Stomach smooth muscle (tissue), 2 donors: ENCODE data around the gene ERC1.
"Not testable (repeated sequence)": the region's sequence is repeated elsewhere in the genome, so short reads cannot be mapped to it uniquely, and the experiment has no call there.

Experiments used
- H3K27ac ChIP-seq: one replicate; pipeline ENCODE4 v1.7.0; 2013; ENCODE audit warnings: mild to moderate bottlenecking, low read length, inconsistent platforms
- H3K27me3 ChIP-seq, 2 donors: one replicate each; pipeline ENCODE4 v1.7.0; 2013; ENCODE audit warnings: low read length in 2 of 2; ENCODE audit not compliant: insufficient read depth in 2 of 2, control insufficient read depth in 1 of 2
- H3K36me3 ChIP-seq, 2 donors: one replicate each; pipeline ENCODE4 v1.7.0; 2013; ENCODE audit warnings: low read length in 2 of 2; ENCODE audit not compliant: control insufficient read depth in 2 of 2, insufficient read depth in 2 of 2
- H3K4me1 ChIP-seq: one replicate; pipeline ENCODE4 v1.7.0; 2013; ENCODE audit warnings: low read length; ENCODE audit not compliant: control insufficient read depth, insufficient read depth
- H3K4me3 ChIP-seq, 2 donors: one replicate each; pipeline ENCODE4 v1.7.0; 2013; ENCODE audit warnings: low read length in 2 of 2
- H3K9ac ChIP-seq, 2 donors: one replicate each; pipeline ENCODE4 v1.7.0; 2013; ENCODE audit warnings: low read length in 2 of 2, mild to moderate bottlenecking in 1 of 2
- H3K9me3 ChIP-seq, 2 donors: one replicate each; pipeline ENCODE4 v1.7.0; 2013; ENCODE audit warnings: low read length in 2 of 2; ENCODE audit not compliant: control insufficient read depth in 2 of 2
- donor health status: healthy.
- donor health status: Pancreatic carcinoma.

The ERC1 gene

GRCh38 chr12:1078002-1078401 is 87.0 kb downstream of the ERC1 start:
- Histone ChIP-seq H3K36me3 (no peaks in the 10 kb centered on the region), H3K27ac (no peak overlapping the region), H3K9ac (no peak overlapping the region)

GRCh38 chr12:1080520-1081223 is 89.6 kb downstream of the ERC1 start:
- Histone ChIP-seq H3K27ac (no peak overlapping the region), H3K4me1 (peaks cover 4% of the 10 kb centered on the region), H3K36me3 (no peaks in the 10 kb centered on the region), H3K4me3 (no peak overlapping the region), H3K27me3 (no peaks in the 10 kb centered on the region), H3K9ac (no peak overlapping the region), H3K9me3 (no peaks in the 10 kb centered on the region)

More at GRCh38 chr12:1078002-1078401, 87.0 kb downstream of the ERC1 start:
- no peaks in the 10 kb centered on the region for H3K27me3 ChIP-seq
- no peak overlapping the region for H3K4me3 ChIP-seq
- H3K9me3 ChIP-seq, result no peaks in the 10 kb centered on the region
- H3K4me1 ChIP-seq, result peaks cover 2% of the 10 kb centered on the region

- H3K9ac ChIP-seq, result peak overlapping the region in 1 of 2 donors; percentile 38
- H3K27me3 ChIP-seq, result no peaks in the 10 kb centered on the region
- H3K9me3 ChIP-seq, result no peaks in the 10 kb centered on the region
- peak overlapping the region; percentile 63 for H3K27ac ChIP-seq
- peak overlapping the region in 1 of 2 donors; percentile 52 for H3K4me3 ChIP-seq
- H3K36me3 ChIP-seq, result no peaks in the 10 kb centered on the region
- H3K4me1 ChIP-seq, result peaks cover 4% of the 10 kb centered on the region
Observed at GRCh38 chr12:1083151-1083888, 92.3 kb downstream of the ERC1 start.

GRCh38 chr12:1083889-1084262 is 92.9 kb downstream of the ERC1 start:
- Histone ChIP-seq H3K4me3 (peak overlapping the region in 1 of 2 donors; percentile 52), H3K27me3 (no peaks in the 10 kb centered on the region), H3K9ac (no peak overlapping the region), H3K4me1 (peaks cover 4% of the 10 kb centered on the region), H3K9me3 (no peaks in the 10 kb centered on the region), H3K36me3 (no peaks in the 10 kb centered on the region), H3K27ac (peak overlapping the region; percentile 63)

- H3K9ac ChIP-seq, result no peak overlapping the region
- no peaks in the 10 kb centered on the region for H3K27me3 ChIP-seq
- H3K4me3 ChIP-seq, result no peak overlapping the region
Observed at GRCh38 chr12:1091350-1091749, 100.3 kb downstream of the ERC1 start.

GRCh38 chr12:1093166-1093751 is 102.2 kb downstream of the ERC1 start:
- no peaks in the 10 kb centered on the region for H3K27me3 ChIP-seq
- H3K9ac ChIP-seq, result no peak overlapping the region

More at GRCh38 chr12:1091350-1091749, 100.3 kb downstream of the ERC1 start:
- Histone ChIP-seq H3K9me3 (no peaks in the 10 kb centered on the region), H3K4me1 (no peaks in the 10 kb centered on the region), H3K36me3 (no peaks in the 10 kb centered on the region), H3K27ac (no peak overlapping the region)

GRCh38 chr12:1094714-1095113 is 103.7 kb downstream of the ERC1 start:
- no peaks in the 10 kb centered on the region for H3K27me3 ChIP-seq
- H3K9me3 ChIP-seq, result no peaks in the 10 kb centered on the region
- no peak overlapping the region for H3K9ac ChIP-seq
- no peak overlapping the region for H3K27ac ChIP-seq
- H3K4me3 ChIP-seq, result no peak overlapping the region
- H3K4me1 ChIP-seq, result no peaks in the 10 kb centered on the region
- H3K36me3 ChIP-seq, result no peaks in the 10 kb centered on the region

More at GRCh38 chr12:1093166-1093751, 102.2 kb downstream of the ERC1 start:
- no peaks in the 10 kb centered on the region for H3K9me3 ChIP-seq
- H3K4me1 ChIP-seq, result no peaks in the 10 kb centered on the region
- H3K36me3 ChIP-seq, result no peaks in the 10 kb centered on the region
- no peak overlapping the region for H3K4me3 ChIP-seq
- no peak overlapping the region for H3K27ac ChIP-seq

- Histone ChIP-seq H3K27ac (no peak overlapping the region), H3K9me3 (no peaks in the 10 kb centered on the region), H3K4me1 (no peaks in the 10 kb centered on the region), H3K36me3 (no peaks in the 10 kb centered on the region), H3K4me3 (no peak overlapping the region), H3K27me3 (no peaks in the 10 kb centered on the region), H3K9ac (no peak overlapping the region)
Observed at GRCh38 chr12:1099158-1099557, 108.1 kb downstream of the ERC1 start.

- not testable (repeated sequence) for H3K36me3 ChIP-seq, H3K4me3 ChIP-seq, H3K9me3 ChIP-seq, H3K4me1 ChIP-seq, H3K27me3 ChIP-seq, H3K27ac ChIP-seq, H3K9ac ChIP-seq
Observed at GRCh38 chr12:1099618-1100017, 108.6 kb downstream of the ERC1 start.

- H3K9ac ChIP-seq, result no peak overlapping the region
- H3K9me3 ChIP-seq, result no peaks in the 10 kb centered on the region
- H3K27ac ChIP-seq, result no peak overlapping the region
- no peaks in the 10 kb centered on the region for H3K27me3 ChIP-seq
- H3K4me3 ChIP-seq, result no peak overlapping the region
- no peaks in the 10 kb centered on the region for H3K36me3 ChIP-seq
- no peaks in the 10 kb centered on the region for H3K4me1 ChIP-seq
Observed at GRCh38 chr12:1102115-1102514, 111.1 kb downstream of the ERC1 start.
